ENCODE results near the gene FHOD3.
A peak's percentile ranks its signal among the peaks of the same experiment; 100 is the strongest.

FHOD3 gene

DNA sequence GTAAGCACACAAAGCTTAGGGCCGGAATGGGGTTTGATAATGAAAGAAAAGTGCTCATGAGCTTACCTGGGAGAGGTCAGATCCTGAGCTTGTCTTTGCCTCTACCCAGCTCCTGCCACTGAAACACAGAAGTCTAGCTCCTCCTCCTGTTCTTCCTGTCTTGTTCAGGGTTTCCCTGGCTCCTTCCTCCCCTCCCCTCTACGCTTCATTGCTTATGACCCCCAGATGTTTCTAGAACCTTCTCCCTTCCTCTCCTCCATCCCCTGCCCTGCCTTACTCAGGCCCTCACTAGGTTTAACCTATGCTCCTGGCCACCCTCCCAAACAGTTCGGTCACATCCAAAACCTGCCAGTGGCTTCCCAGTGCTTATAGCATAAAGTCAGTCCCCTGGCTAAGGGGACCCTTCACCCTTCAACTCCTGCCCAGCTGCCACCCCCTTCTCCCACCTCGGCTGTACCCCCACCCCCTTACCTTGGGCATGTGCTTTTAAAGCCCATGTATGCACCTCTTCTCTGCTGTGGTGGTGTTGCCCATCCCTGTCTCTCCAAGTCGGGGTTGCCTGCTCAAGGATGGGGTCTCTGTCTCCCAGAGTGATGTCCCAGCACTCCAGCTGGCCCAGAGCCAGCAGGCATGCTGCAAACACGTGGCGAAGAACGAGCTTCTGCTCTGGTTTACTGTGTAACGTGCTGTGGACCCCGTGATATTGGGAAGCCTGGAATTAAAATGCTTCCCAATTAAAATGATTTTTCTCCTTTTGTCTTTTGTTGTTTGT, 297.7 kb downstream of the FHOD3 start:
- TF ChIP-seq CTCF (IDR thresholded peaks at IDR 0.05) = no peak
- Histone ChIP-seq H3K4me3 (no peak overlapping the region), H3K27ac (no peak overlapping the region)
- peak; percentile 40 for DNase-seq (ENCODE audit: low spot score)

DNA sequence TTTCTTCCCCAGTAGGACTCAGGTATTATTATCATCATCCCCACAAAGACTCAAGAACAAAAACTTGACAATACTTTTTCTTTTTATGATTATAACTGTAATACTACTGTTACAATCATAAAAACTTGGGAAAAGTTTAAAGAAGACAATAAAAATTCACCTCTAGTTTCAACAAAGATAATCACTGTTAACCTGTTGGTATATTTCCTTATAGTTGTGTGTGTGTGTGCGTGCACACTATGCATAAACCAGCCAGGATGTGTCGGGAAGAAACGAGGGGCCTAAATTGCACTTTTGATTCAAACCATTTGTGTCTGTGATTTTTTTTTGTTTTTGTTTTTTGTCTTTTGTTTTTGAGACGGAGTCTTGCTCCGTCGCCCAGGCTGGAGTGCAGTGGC, 298.3 kb downstream of the FHOD3 start:
- Histone ChIP-seq H3K27ac (no peak overlapping the region), H3K4me3 (no peak overlapping the region)
- no peak for TF ChIP-seq CTCF (IDR thresholded peaks at IDR 0.05)
- DNase-seq (ENCODE audit: low spot score) = no peak

- no peak overlapping the region for H3K27ac ChIP-seq
- no peak for DNase-seq (ENCODE audit: low spot score)
- no peak for TF ChIP-seq CTCF (IDR thresholded peaks at IDR 0.05)
- H3K4me3 ChIP-seq = no peak overlapping the region
Observed at GRCh38 chr18:36597636-36598035, 300.1 kb downstream of the FHOD3 start.

DNA sequence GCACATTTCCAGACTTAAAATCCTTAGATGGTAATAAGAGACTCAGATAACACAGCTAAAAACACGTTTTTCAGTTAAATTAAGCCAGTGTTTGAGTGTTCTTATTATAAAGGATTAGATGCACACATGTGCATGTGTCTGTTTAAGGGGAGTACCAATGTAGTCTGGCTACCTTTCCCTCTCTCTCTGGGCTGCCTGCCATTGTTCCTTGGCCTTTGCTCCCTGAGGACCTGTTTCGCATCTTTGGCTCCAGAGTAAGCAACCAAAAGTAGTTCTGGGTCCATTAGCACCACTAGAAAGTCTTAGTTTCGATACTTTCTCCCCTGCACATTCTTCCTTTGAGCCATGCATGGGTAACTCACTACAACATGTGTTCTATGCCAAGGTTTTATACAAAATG, 303.0 kb downstream of the FHOD3 start:
- TF ChIP-seq CTCF (IDR thresholded peaks at IDR 0.05) = no peak
- DNase-seq (ENCODE audit: low spot score) = no peak
- Histone ChIP-seq H3K27ac (no peak overlapping the region), H3K4me3 (no peak overlapping the region)

DNA sequence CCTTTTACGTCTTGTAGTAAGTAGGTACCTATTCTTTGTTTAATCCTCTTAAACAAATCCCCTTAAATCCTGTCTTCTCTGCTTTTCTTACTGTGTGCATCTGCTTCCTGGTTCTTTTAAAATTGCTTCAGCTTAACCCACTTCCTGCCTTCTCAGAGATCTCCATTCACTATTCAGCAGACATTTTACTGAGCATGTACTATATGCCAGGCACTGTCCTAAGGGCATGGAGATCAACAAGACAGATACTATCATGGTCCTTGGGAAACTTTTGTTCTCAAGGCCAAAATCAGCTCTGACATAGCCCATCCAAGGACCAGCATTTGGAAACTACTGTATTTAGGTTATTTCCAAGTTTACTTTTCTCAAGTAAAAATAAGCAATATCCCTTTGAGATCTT, 303.8 kb downstream of the FHOD3 start:
- Histone ChIP-seq H3K4me3 (no peak overlapping the region), H3K27ac (no peak overlapping the region)
- DNase-seq (ENCODE audit: low spot score) = peak; percentile 4
- TF ChIP-seq CTCF (IDR thresholded peaks at IDR 0.05) = no peak

DNA sequence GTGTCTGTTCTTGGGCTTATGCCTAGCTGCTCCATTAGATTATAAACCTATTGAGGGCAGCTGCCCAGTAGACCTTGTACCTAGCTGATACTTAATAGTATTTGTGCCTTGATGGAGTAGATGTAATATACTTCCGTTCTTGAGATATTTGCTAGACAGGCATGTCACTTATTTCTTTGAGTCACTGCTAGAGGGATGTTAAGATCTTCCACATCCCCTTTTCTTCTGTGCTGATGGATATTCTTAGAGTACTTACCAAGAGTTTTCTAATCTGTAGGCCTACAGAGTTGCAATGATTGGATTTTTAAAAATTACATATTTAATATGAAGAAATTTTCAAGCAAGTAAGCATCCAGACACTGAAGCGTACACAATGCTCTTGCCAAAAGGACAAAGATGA, 304.6 kb downstream of the FHOD3 start:
- Histone ChIP-seq H3K27ac (no peak overlapping the region), H3K4me3 (no peak overlapping the region)
- no peak for TF ChIP-seq CTCF (IDR thresholded peaks at IDR 0.05)
- no peak for DNase-seq (ENCODE audit: low spot score)

DNA sequence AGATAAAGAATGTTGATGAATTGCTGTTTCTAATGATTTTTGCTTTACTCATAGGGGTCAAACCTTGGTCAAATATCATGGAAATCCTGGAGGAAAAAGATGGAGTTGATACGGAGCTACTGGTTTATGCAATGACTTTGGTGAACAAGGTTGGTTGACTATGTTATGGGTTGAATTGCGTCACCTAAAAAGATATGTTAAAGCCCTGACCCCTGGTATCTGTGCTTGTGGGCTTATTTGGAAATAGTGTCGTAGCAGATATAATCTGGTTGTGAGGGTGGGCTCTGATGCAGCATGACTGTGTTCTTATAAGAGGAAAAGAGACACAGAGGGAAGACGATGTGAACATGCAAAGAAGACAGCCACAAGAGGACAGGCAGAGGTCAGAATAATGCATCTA, 305.1 kb downstream of the FHOD3 start:
- no peak for TF ChIP-seq CTCF (IDR thresholded peaks at IDR 0.05)
- Histone ChIP-seq H3K4me3 (no peak overlapping the region), H3K27ac (no peak overlapping the region)
- DNase-seq (ENCODE audit: low spot score) = no peak

Measured in coronary artery (tissue), 2 donors.